ENCODE data around the gene MRPL20. TPM values are rescaled to one million over a fixed set of nuclear protein-coding genes. Genes with fewer than 3 reads are reported as not detected.

The MRPL20 gene
- total and polyA plus RNA-seq, 9 of the 15 experiments (the other 6 are each of a cell fraction or from before 2014, with no cell fraction given) = 180 to 671 (median 229) TPM

DNA sequence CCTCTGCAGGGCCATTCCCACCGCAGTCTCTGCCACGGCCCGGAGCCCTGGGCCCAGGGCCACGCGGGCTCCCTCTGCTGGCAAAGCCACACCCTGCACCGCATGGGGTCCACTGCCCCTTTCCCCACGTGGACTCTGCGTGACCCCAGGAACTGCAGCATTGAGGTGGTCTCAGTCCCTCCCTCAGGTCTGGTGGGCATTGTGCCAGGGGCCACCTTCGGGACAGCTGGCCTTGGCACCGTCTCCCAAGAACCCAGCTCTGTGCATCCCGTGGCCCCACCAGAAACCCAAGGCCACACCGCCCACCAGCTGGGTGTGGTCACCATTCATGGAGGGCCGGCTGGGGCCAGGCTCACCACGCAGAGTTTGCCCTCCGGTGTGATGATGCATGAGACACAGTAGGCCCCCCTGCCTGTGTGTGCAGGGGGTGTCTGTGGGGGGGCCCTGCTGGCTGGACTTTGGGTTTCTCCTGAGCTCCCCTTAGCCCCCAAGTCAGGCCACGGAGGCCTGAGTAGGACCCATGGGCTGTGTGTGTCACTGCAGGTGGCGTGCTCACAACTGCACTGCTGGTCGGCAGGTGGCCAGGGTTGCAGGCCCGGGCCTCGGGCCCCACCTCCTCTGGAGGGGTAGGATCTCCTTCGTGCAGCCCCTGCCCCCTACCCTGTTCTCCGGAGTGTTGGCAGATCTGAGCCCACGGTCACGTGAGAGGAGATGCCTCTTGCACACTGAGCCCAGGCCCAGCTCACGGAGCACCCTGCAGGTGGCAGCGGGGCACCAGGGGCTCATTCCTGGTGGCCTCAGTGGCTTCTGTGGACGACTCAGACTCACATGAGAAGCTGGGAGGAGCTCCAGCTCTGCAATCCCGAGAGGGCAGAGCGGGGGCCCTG is 34.2 kb upstream of the MRPL20 start (continued):
- TF ChIP-seq, protein P1, sequence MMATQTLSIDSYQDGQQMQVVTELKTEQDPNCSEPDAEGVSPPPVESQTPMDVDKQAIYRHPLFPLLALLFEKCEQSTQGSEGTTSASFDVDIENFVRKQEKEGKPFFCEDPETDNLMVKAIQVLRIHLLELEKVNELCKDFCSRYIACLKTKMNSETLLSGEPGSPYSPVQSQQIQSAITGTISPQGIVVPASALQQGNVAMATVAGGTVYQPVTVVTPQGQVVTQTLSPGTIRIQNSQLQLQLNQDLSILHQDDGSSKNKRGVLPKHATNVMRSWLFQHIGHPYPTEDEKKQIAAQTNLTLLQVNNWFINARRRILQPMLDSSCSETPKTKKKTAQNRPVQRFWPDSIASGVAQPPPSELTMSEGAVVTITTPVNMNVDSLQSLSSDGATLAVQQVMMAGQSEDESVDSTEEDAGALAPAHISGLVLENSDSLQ (IDR thresholded peaks at IDR 0.05) = no peak
- TF ChIP-seq L3MBTL2 (IDR thresholded peaks at IDR 0.05) (peak; percentile 68), TCF7L2 (IDR thresholded peaks at IDR 0.05; ENCODE audit: low read depth, low read length) (no peak), ZNF584 (CRISPR knock-in tag; IDR thresholded peaks at IDR 0.05; ENCODE audit: low read depth) (no peak), NCOA4 (IDR thresholded peaks at IDR 0.05; ENCODE audit: partially characterized antibody) (no peak), ZNF518B (CRISPR knock-in tag; IDR thresholded peaks at IDR 0.05) (no peak), SMAD3 (CRISPR knock-in tag; conservative IDR thresholded peaks at IDR 0.05) (no peak), CCAR2 (IDR thresholded peaks at IDR 0.05; ENCODE audit: low read depth, low read length) (no peak), RBM15 (IDR thresholded peaks at IDR 0.05; ENCODE audit: insufficient read depth, low read length) (no peak), ZNF436 (CRISPR knock-in tag; IDR thresholded peaks at IDR 0.05) (no peak), KHSRP (IDR thresholded peaks at IDR 0.05) (no peak), ATF1 (CRISPR knock-in tag; IDR thresholded peaks at IDR 0.05) (no peak), ATF1 (tag; IDR thresholded peaks at IDR 0.05) (peak; percentile 36; the same call in 1 of the 2 replicates), CHAMP1 (IDR thresholded peaks at IDR 0.05) (no peak), RBM25 (IDR thresholded peaks at IDR 0.05; ENCODE audit: low read depth, low read length, severe bottlenecking) (no peak)
- TF ChIP-seq, protein P2, sequence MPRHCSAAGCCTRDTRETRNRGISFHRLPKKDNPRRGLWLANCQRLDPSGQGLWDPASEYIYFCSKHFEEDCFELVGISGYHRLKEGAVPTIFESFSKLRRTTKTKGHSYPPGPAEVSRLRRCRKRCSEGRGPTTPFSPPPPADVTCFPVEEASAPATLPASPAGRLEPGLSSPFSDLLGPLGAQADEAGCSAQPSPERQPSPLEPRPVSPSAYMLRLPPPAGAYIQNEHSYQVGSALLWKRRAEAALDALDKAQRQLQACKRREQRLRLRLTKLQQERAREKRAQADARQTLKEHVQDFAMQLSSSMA (CRISPR knock-in tag; IDR thresholded peaks at IDR 0.05) = no peak
- TF ChIP-seq, protein P3, sequence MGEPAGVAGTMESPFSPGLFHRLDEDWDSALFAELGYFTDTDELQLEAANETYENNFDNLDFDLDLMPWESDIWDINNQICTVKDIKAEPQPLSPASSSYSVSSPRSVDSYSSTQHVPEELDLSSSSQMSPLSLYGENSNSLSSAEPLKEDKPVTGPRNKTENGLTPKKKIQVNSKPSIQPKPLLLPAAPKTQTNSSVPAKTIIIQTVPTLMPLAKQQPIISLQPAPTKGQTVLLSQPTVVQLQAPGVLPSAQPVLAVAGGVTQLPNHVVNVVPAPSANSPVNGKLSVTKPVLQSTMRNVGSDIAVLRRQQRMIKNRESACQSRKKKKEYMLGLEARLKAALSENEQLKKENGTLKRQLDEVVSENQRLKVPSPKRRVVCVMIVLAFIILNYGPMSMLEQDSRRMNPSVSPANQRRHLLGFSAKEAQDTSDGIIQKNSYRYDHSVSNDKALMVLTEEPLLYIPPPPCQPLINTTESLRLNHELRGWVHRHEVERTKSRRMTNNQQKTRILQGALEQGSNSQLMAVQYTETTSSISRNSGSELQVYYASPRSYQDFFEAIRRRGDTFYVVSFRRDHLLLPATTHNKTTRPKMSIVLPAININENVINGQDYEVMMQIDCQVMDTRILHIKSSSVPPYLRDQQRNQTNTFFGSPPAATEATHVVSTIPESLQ (CRISPR knock-in tag; IDR thresholded peaks at IDR 0.05) = 0 out of 2 replicates have a peak, but pooled peaks have one; percentile 39
